GM21619 (cell line): ENCODE measurements around the gene CRYBB3.
"Not testable (repeated sequence)": the region's sequence is repeated elsewhere in the genome, so short reads cannot be mapped to it uniquely, and the experiment has no call there.

ENCODE experiments used
- ATAC-seq: cut with Tn5 transposase; IDR thresholded peaks from one replicate; pipeline ENCODE4 v1.9.1; 2021; ENCODE audit not compliant: unreplicated experiment

CRYBB3 gene

GRCh38 chr22:25238058-25238457 is 38.4 kb downstream of the CRYBB3 start:
- not testable (repeated sequence) for ATAC-seq

- not testable (repeated sequence) for ATAC-seq
Measured at GRCh38 chr22:25255169-25255568, 55.5 kb downstream of the CRYBB3 start.
